DMS114 treated with DMSO at 0.1 percent for 48 hours (cell line): ENCODE results near the gene S100A10.

Experiments used
- DNase-seq: peaks from one replicate; lab custom pipeline; 2025; ENCODE audit not compliant: unreplicated experiment; lab: John Stamatoyannopoulos, UW

The S100A10 gene

GRCh38 chr1:151966061-151966460 is 27.6 kb downstream of the S100A10 start:
- no peak for DNase-seq

- no peak for DNase-seq
Measured at GRCh38 chr1:151964510-151964909, 29.1 kb downstream of the S100A10 start.

GRCh38 chr1:151963288-151963687 is 30.4 kb downstream of the S100A10 start:
- no peak for DNase-seq

- no peak for DNase-seq
Measured at GRCh38 chr1:151961833-151962232, 31.8 kb downstream of the S100A10 start.

GRCh38 chr1:151960780-151961513 is 32.7 kb downstream of the S100A10 start:
- DNase-seq = no peak

- DNase-seq = no peak
Measured at GRCh38 chr1:151958959-151959358, 34.7 kb downstream of the S100A10 start.

GRCh38 chr1:151956957-151957497 is 36.6 kb downstream of the S100A10 start:
- DNase-seq = no peak

- DNase-seq = no peak
Measured at GRCh38 chr1:151953409-151954094, 40.1 kb downstream of the S100A10 start.

GRCh38 chr1:151952811-151953210 is 40.8 kb downstream of the S100A10 start:
- DNase-seq = no peak

GRCh38 chr1:151949371-151950193 is 44.1 kb downstream of the S100A10 start:
- no peak for DNase-seq

GRCh38 chr1:151948506-151948905 is 45.2 kb downstream of the S100A10 start:
- DNase-seq = no peak

GRCh38 chr1:151947140-151947539 is 46.5 kb downstream of the S100A10 start:
- DNase-seq = no peak

- DNase-seq = no peak
Measured at GRCh38 chr1:151945725-151946722, 47.6 kb downstream of the S100A10 start.

GRCh38 chr1:151944857-151945575 is 48.6 kb downstream of the S100A10 start:
- DNase-seq = no peak

- DNase-seq = no peak
Measured at GRCh38 chr1:151944126-151944856, 49.4 kb downstream of the S100A10 start.

- no peak for DNase-seq
Measured at GRCh38 chr1:151943591-151943990, 50.1 kb downstream of the S100A10 start.

- no peak for DNase-seq
Measured at GRCh38 chr1:151942882-151943281, 50.8 kb downstream of the S100A10 start.

GRCh38 chr1:151940541-151940940 is 53.1 kb downstream of the S100A10 start:
- no peak for DNase-seq

GRCh38 chr1:151939779-151940178 is 53.9 kb downstream of the S100A10 start:
- DNase-seq = no peak
